WERI-Rb-1 (cell line): Measurements from ENCODE around the gene GNLY.
"Not testable (repeated sequence)": the region's sequence is repeated elsewhere in the genome, so short reads cannot be mapped to it uniquely, and the experiment has no call there.

Experiments used
- DNase-seq: peaks from one replicate; pipeline ENCODE4 v3.0.0-alpha.2; 2020
- H3K27ac ChIP-seq: fragments of 250-450 bp; sonication (Bioruptor Pico); 2 replicates; pipeline ENCODE4 v1.5.1; 2020; ENCODE audit warnings: mild to moderate bottlenecking, moderate library complexity
- H3K27me3 ChIP-seq: fragments of 250-450 bp; sonication (Bioruptor Pico); 2 replicates; pipeline ENCODE4 v1.5.1; 2021; ENCODE audit warnings: mild to moderate bottlenecking, low read depth, moderate library complexity; ENCODE audit not compliant: insufficient read depth, severe bottlenecking
- H3K36me3 ChIP-seq: fragments of 250-450 bp; sonication (Bioruptor Pico); 2 replicates; pipeline ENCODE4 v1.5.1; 2020; ENCODE audit warnings: mild to moderate bottlenecking, moderate library complexity
- H3K4me3 ChIP-seq: 2 replicates; pipeline ENCODE4 v1.5.1; 2011; ENCODE audit warnings: low read depth, mild to moderate bottlenecking, control low read depth, low read length
- H3K9me3 ChIP-seq: fragments of 250-450 bp; sonication (Bioruptor Pico); 2 replicates; pipeline ENCODE4 v1.5.1; 2021; ENCODE audit warnings: mild to moderate bottlenecking, moderate library complexity; ENCODE audit not compliant: severe bottlenecking
- TF ChIP-seq, protein P1 (sequence below): IDR thresholded peaks from 2 replicates; pipeline ENCODE4 v1.5.1; 2011; ENCODE audit warnings: low read depth, mild to moderate bottlenecking, control low read depth, inconsistent platforms, low read length

GNLY gene

DNA sequence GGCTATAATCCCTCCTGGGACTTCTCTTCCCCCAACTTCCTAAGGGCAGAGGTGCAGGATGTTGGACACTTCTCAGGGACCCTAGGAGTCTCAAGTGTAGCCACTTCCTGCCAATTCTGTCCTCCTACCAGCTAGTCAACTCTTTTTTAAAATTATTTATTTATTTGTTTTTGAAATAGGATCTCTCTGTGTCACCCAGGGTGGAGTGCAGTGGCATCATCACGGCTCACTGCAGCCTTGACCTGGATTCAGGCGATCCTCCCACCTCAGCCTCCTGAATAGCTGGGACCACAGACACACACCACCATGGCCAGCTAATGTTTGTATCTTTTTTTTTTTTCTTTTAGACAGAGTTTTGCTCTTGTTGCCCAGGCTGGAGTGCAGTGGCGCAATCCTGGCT lies 37.7 kb upstream of the GNLY start:
- Histone ChIP-seq H3K4me3 (no peak overlapping the region), H3K36me3 (peaks cover 21% of the 10 kb centered on the region), H3K9me3 (no peaks in the 10 kb centered on the region), H3K27me3 (no peaks in the 10 kb centered on the region), H3K27ac (no peak overlapping the region)
- no peak for DNase-seq
- TF ChIP-seq, protein P1, sequence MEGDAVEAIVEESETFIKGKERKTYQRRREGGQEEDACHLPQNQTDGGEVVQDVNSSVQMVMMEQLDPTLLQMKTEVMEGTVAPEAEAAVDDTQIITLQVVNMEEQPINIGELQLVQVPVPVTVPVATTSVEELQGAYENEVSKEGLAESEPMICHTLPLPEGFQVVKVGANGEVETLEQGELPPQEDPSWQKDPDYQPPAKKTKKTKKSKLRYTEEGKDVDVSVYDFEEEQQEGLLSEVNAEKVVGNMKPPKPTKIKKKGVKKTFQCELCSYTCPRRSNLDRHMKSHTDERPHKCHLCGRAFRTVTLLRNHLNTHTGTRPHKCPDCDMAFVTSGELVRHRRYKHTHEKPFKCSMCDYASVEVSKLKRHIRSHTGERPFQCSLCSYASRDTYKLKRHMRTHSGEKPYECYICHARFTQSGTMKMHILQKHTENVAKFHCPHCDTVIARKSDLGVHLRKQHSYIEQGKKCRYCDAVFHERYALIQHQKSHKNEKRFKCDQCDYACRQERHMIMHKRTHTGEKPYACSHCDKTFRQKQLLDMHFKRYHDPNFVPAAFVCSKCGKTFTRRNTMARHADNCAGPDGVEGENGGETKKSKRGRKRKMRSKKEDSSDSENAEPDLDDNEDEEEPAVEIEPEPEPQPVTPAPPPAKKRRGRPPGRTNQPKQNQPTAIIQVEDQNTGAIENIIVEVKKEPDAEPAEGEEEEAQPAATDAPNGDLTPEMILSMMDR = no peak

DNA sequence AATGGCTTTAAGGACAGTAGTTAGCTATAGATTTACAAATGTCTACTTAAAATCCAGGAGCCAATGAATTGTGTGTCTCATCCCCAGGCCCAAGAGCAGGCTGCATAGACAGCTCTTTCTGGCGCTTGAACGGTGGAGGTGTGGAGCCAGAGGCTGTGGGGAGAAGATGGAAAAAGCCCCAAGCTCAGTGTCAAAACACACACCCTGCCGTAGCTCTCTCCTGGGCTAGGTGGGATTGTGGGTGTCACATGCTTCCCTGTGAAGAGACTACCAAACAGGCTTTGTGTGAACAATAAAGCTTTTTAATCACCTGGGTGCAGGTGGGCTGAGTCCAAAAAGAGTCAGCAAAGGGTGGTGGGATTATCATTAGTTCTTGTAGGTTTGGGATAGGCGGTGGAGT lies 36.8 kb upstream of the GNLY start:
- not testable (repeated sequence) for H3K27me3 ChIP-seq, H3K4me3 ChIP-seq, H3K9me3 ChIP-seq, H3K27ac ChIP-seq, DNase-seq
- peaks cover 12% of the 10 kb centered on the region for H3K36me3 ChIP-seq

DNA sequence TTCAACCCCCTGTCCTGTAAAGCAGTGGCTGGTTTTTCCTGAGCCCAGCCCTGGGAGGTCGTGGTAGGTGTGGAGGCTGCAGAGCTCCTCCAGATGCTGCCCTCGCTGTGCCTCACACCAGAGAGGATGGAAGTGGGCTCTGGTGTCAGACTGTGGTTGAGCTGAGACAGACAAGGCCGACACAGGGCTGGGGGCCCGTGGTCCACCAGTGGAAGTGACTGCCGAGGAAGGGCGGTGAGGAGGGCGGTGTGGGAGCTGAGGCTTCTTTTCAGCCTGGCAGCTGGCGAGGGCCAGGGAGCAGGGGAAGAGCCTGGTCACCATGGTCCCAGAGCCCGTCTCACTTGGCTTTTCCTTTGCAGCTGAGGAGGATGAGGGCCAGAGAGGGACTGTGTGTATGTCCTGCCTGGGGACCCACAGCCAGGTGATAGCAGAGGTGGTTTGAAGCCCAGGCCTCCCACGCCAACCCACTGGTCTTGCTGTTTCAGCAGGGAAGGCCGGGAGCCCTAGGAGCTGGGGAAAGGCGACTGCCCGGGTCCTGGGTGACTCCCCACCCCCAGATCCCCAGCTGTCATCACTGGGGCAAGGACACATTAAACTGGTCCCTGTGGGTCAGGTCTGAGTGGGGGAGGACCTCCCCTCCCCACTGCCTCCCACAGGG lies 34.7 kb upstream of the GNLY start:
- Histone ChIP-seq H3K27ac (no peak overlapping the region), H3K9me3 (no peaks in the 10 kb centered on the region), H3K4me3 (no peak overlapping the region), H3K27me3 (no peaks in the 10 kb centered on the region), H3K36me3 (peaks cover 4% of the 10 kb centered on the region)
- no peak for DNase-seq
- TF ChIP-seq, protein P1 = no peak

DNA sequence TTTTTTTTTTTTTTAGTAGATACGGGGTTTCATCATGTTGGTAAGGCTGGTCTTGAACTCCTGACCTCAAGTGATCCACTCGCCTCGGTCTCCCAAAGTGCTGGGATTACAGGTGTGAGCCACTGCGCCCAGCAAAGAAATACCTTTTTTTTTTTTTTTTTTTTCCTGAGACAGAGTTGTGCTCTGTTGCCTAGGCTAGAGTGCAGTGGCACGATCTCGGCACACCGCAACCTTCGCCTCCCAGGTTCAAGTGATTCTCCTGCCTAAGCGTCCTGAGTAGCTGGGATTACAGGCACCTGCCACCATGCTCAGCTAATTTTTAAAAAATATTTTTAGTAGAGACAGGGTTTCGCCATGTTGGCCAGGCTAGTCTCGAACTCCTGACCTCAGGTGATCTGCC lies 33.9 kb upstream of the GNLY start:
- not testable (repeated sequence) for H3K27ac ChIP-seq, H3K9me3 ChIP-seq, DNase-seq, H3K4me3 ChIP-seq, H3K27me3 ChIP-seq, H3K36me3 ChIP-seq

DNA sequence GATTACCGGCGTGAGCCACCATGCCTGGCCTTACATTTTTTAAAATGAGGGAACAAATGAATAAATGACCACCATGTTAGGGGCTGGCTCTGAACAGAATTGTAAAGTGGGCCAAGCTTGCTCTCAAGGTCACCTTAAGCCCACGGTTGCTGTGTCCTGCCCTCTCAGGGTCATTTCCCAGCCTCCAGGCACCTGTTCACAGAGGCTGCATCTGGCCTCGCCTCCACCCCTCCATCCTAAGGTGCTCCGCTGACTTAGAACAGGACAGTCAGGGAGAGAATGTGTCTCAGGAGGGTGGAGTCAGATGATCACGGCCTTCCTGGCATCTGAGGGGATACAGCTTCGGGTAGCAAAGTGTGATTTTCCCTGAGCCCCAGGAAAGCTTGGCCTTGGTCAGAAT lies 33.4 kb upstream of the GNLY start:
- no peaks in the 10 kb centered on the region for H3K9me3 ChIP-seq
- no peaks in the 10 kb centered on the region for H3K27me3 ChIP-seq
- peaks cover 3% of the 10 kb centered on the region for H3K36me3 ChIP-seq
- TF ChIP-seq, protein P1 = no peak
- no peak for DNase-seq
- H3K27ac ChIP-seq = no peak overlapping the region
- no peak overlapping the region for H3K4me3 ChIP-seq

DNA sequence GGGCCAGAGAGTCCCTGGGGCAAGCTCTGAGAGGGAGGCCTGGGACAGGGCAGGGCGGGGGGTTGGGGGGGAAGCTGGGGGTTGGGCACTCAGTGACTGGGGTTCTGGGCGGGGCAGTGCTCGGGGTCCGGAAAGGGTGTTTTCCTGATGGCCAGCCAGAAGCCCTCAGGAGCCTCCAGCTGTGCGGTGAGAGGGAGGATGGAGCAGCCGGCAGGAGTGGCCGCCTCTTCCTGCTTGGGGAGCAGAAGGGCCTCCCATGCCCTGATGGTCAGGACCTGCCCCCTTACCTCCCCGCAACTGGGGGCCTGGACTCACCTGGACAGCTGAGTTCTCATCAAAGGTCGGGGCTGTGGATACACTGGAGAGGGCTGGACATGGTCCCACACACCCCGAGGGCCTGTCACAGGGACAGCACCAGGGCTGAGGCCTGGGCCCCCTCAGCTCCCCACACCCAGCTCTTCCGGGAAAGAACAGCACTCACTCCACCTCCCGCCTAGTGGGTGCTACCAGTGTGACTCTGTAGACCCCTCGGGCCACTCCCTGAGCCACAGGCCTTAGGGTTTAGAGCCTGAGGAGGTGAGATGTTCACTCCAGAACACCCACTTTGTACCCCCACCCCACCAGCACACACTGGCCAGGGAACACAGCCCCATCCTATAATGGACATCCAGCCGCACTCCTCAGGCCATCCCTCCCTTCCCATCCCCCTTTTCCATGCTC lies 32.9 kb upstream of the GNLY start:
- Histone ChIP-seq H3K27me3 (no peaks in the 10 kb centered on the region), H3K27ac (no peak overlapping the region), H3K36me3 (no peaks in the 10 kb centered on the region; the same call in none of the 2 replicates), H3K4me3 (no peak overlapping the region), H3K9me3 (no peaks in the 10 kb centered on the region)
- TF ChIP-seq, protein P1 = no peak
- DNase-seq = no peak
